HEK293 (cell line): ENCODE measurements around the gene PTP4A2.

Experiments used
- CTCF ChIP-seq: fragments of 450-650 bp; formaldehyde crosslinking; IDR thresholded peaks from 2 replicates; pipeline ENCODE4 v1.5.1; 2016; ENCODE audit warnings: missing biosample characterization, missing genetic modification characterization
- SP2 ChIP-seq: fragments of 450-650 bp; formaldehyde crosslinking; IDR thresholded peaks from 2 replicates; pipeline ENCODE4 v1.5.1; 2016; ENCODE audit warnings: missing biosample characterization, missing genetic modification characterization
- ZNF16 ChIP-seq: fragments of 450-650 bp; formaldehyde crosslinking; IDR thresholded peaks from 2 replicates; pipeline ENCODE4 v1.5.1; 2016; ENCODE audit warnings: low read depth, missing biosample characterization, missing genetic modification characterization
- ZNF549 ChIP-seq: fragments of 450-650 bp; IDR thresholded peaks from 2 replicates; pipeline ENCODE4 v1.5.1; 2018; ENCODE audit warnings: missing biosample characterization, missing genetic modification characterization, mild to moderate bottlenecking, inconsistent platforms, moderate library complexity
- TF ChIP-seq, protein P1 (sequence below): fragments of 450-650 bp; formaldehyde crosslinking; IDR thresholded peaks from 2 replicates; pipeline ENCODE4 v1.5.1; 2016; ENCODE audit warnings: missing biosample characterization, missing genetic modification characterization
- TF ChIP-seq, protein P2 (sequence below): fragments of 450-650 bp; formaldehyde crosslinking; IDR thresholded peaks from 2 replicates; pipeline ENCODE4 v1.5.1; 2016; ENCODE audit warnings: missing biosample characterization, missing genetic modification characterization
- TF ChIP-seq, protein P3 (sequence below): fragments of 450-650 bp; formaldehyde crosslinking; IDR thresholded peaks from 2 replicates; pipeline ENCODE4 v1.5.1; 2017; ENCODE audit warnings: missing biosample characterization, mild to moderate bottlenecking, missing genetic modification characterization, moderate library complexity
- TF ChIP-seq, protein P4 (sequence below): sonication (generic); formaldehyde crosslinking; IDR thresholded peaks from 2 replicates; pipeline ENCODE4 v1.8.1; 2022; ENCODE audit warnings: mild to moderate bottlenecking, moderate library complexity, missing genetic modification reagents
- TF ChIP-seq, protein P5 (sequence below): fragments of 450-650 bp; formaldehyde crosslinking; IDR thresholded peaks from 2 replicates; pipeline ENCODE4 v1.5.1; 2016; ENCODE audit warnings: missing biosample characterization, missing genetic modification characterization

DNA sequence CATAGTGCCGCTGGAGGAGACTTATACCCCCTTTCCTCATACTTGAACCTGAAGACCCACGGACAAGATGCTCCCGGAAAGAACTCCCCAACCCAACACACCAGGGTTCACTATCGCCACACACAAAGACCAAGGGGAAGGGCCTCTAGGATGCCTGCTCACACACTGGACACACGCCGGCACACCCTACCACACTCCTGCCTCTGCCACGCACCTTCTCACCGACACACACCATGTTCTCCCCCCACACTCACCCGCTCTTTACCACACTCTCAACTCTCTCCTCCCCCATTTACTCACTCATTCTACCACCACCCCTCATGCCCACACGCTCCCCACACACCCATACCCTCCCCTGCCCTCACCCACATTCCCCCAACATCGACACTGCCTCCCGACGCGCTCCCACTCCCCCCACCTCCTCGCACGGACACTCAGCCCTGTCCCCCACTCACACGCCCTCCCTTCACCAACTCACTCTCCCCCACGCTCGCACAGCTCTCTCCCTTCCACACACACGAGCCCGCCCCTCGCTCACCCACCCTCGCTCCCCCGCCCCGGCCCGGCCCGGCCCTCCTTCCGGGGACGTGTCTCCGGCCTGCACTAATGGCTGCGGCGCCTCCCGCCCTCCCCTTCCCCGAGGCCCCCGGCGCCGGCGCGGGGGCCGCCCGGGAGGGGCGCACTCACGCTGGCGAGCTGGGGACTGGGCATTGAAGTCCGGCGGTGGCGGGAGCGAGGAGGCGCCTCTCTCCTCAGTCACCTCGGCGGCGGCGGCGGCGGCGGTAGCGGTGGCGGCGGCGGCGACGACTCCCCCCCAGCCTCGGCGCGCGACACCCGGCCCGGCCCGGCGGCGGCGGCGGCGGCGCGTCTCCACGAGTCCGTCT lies 626 bp downstream of the PTP4A2 start:
- TF ChIP-seq CTCF (tag by site-specific recombination): peak; percentile 56; the same call in 1 of the 2 replicates
- TF ChIP-seq, protein P1, sequence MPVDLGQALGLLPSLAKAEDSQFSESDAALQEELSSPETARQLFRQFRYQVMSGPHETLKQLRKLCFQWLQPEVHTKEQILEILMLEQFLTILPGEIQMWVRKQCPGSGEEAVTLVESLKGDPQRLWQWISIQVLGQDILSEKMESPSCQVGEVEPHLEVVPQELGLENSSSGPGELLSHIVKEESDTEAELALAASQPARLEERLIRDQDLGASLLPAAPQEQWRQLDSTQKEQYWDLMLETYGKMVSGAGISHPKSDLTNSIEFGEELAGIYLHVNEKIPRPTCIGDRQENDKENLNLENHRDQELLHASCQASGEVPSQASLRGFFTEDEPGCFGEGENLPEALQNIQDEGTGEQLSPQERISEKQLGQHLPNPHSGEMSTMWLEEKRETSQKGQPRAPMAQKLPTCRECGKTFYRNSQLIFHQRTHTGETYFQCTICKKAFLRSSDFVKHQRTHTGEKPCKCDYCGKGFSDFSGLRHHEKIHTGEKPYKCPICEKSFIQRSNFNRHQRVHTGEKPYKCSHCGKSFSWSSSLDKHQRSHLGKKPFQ (tag by site-specific recombination): peak; percentile 90
- TF ChIP-seq, protein P2, sequence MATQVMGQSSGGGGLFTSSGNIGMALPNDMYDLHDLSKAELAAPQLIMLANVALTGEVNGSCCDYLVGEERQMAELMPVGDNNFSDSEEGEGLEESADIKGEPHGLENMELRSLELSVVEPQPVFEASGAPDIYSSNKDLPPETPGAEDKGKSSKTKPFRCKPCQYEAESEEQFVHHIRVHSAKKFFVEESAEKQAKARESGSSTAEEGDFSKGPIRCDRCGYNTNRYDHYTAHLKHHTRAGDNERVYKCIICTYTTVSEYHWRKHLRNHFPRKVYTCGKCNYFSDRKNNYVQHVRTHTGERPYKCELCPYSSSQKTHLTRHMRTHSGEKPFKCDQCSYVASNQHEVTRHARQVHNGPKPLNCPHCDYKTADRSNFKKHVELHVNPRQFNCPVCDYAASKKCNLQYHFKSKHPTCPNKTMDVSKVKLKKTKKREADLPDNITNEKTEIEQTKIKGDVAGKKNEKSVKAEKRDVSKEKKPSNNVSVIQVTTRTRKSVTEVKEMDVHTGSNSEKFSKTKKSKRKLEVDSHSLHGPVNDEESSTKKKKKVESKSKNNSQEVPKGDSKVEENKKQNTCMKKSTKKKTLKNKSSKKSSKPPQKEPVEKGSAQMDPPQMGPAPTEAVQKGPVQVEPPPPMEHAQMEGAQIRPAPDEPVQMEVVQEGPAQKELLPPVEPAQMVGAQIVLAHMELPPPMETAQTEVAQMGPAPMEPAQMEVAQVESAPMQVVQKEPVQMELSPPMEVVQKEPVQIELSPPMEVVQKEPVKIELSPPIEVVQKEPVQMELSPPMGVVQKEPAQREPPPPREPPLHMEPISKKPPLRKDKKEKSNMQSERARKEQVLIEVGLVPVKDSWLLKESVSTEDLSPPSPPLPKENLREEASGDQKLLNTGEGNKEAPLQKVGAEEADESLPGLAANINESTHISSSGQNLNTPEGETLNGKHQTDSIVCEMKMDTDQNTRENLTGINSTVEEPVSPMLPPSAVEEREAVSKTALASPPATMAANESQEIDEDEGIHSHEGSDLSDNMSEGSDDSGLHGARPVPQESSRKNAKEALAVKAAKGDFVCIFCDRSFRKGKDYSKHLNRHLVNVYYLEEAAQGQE (tag by site-specific recombination): 0 out of 2 replicates have a peak, but pooled peaks have one; percentile 11
- peak; percentile 32; the same call in 1 of the 2 replicates for TF ChIP-seq ZNF16
- TF ChIP-seq, protein P3, sequence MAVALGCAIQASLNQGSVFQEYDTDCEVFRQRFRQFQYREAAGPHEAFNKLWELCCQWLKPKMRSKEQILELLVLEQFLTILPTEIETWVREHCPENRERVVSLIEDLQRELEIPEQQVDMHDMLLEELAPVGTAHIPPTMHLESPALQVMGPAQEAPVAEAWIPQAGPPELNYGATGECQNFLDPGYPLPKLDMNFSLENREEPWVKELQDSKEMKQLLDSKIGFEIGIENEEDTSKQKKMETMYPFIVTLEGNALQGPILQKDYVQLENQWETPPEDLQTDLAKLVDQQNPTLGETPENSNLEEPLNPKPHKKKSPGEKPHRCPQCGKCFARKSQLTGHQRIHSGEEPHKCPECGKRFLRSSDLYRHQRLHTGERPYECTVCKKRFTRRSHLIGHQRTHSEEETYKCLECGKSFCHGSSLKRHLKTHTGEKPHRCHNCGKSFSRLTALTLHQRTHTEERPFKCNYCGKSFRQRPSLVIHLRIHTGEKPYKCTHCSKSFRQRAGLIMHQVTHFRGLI (tag by site-specific recombination): no peak
- TF ChIP-seq SP2 (tag by site-specific recombination): peak; percentile 87
- TF ChIP-seq, protein P4, sequence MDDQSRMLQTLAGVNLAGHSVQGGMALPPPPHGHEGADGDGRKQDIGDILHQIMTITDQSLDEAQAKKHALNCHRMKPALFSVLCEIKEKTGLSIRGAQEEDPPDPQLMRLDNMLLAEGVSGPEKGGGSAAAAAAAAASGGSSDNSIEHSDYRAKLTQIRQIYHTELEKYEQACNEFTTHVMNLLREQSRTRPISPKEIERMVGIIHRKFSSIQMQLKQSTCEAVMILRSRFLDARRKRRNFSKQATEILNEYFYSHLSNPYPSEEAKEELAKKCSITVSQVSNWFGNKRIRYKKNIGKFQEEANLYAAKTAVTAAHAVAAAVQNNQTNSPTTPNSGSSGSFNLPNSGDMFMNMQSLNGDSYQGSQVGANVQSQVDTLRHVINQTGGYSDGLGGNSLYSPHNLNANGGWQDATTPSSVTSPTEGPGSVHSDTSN (CRISPR knock-in tag): no peak
- no peak for TF ChIP-seq ZNF549 (tag by site-specific recombination)
- TF ChIP-seq, protein P5, sequence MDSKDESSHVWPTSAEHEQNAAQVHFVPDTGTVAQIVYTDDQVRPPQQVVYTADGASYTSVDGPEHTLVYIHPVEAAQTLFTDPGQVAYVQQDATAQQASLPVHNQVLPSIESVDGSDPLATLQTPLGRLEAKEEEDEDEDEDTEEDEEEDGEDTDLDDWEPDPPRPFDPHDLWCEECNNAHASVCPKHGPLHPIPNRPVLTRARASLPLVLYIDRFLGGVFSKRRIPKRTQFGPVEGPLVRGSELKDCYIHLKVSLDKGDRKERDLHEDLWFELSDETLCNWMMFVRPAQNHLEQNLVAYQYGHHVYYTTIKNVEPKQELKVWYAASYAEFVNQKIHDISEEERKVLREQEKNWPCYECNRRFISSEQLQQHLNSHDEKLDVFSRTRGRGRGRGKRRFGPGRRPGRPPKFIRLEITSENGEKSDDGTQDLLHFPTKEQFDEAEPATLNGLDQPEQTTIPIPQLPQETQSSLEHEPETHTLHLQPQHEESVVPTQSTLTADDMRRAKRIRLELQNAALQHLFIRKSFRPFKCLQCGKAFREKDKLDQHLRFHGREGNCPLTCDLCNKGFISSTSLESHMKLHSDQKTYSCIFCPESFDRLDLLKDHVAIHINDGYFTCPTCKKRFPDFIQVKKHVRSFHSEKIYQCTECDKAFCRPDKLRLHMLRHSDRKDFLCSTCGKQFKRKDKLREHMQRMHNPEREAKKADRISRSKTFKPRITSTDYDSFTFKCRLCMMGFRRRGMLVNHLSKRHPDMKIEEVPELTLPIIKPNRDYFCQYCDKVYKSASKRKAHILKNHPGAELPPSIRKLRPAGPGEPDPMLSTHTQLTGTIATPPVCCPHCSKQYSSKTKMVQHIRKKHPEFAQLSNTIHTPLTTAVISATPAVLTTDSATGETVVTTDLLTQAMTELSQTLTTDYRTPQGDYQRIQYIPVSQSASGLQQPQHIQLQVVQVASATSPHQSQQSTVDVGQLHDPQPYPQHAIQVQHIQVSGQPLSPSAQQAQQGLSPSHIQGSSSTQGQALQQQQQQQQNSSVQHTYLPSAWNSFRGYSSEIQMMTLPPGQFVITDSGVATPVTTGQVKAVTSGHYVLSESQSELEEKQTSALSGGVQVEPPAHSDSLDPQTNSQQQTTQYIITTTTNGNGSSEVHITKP (tag by site-specific recombination): peak; percentile 80
